K562 (cell line): ENCODE results near the gene CRY2.

ENCODE experiments used
- FOXA1 ChIP-seq: fragments of 450-650 bp; IDR thresholded peaks from 2 replicates; pipeline ENCODE4 v1.6.1; 2016; ENCODE audit warnings: mild to moderate bottlenecking, borderline replicate concordance
- MAZ ChIP-seq, 2 experiments: fragments of 450-650 bp in 1 of 2; sonication (generic) in 1 of 2; formaldehyde crosslinking; IDR thresholded peaks in 1 of 2; conservative IDR thresholded peaks in 1 of 2; 2 replicates each; pipeline versions ENCODE4 v1.4.0 to v1.5.0; 2020; ENCODE audit warnings: mild to moderate bottlenecking in 1 of 2, missing genetic modification reagents in 1 of 2
- PTBP1 ChIP-seq: fragments of 200-400 bp; formaldehyde crosslinking; IDR thresholded peaks from 2 replicates; pipeline ENCODE4 v1.6.1; 2017; ENCODE audit warnings: low read depth, low read length
- RAD51 ChIP-seq: fragments of 450-650 bp; IDR thresholded peaks from 2 replicates; pipeline ENCODE4 v1.7.1; 2016; ENCODE audit warnings: low read depth, mild to moderate bottlenecking, borderline replicate concordance
- ZNF445 ChIP-seq: fragments of 250-450 bp; sonication (Bioruptor Pico); IDR thresholded peaks from 2 replicates; pipeline ENCODE4 v1.4.0; 2020; ENCODE audit warnings: low read depth, mild to moderate bottlenecking, moderate library complexity
- ZNF76 ChIP-seq: fragments of 250-450 bp; sonication (Bioruptor Pico); IDR thresholded peaks from 2 replicates; pipeline ENCODE4 v1.4.0; 2020; ENCODE audit warnings: mild to moderate bottlenecking, moderate library complexity, borderline replicate concordance
- TF ChIP-seq, protein P1 (sequence below), 2 experiments: fragments of 450-650 bp in 1 of 2; sonication (generic) in 1 of 2; formaldehyde crosslinking in 1 of 2; IDR thresholded peaks in 1 of 2; conservative IDR thresholded peaks in 1 of 2; 2 replicates each; pipeline versions ENCODE4 v1.6.1 to v1.8.1; 2016 to 2023; ENCODE audit warnings: mild to moderate bottlenecking in 2 of 2, moderate library complexity in 2 of 2, inconsistent platforms in 1 of 2, missing genetic modification reagents in 1 of 2
- TF ChIP-seq, protein P2 (sequence below): sonication (generic); formaldehyde crosslinking; IDR thresholded peaks from 2 replicates; pipeline ENCODE4 v1.8.1; 2022; ENCODE audit warnings: missing genetic modification reagents

DNA sequence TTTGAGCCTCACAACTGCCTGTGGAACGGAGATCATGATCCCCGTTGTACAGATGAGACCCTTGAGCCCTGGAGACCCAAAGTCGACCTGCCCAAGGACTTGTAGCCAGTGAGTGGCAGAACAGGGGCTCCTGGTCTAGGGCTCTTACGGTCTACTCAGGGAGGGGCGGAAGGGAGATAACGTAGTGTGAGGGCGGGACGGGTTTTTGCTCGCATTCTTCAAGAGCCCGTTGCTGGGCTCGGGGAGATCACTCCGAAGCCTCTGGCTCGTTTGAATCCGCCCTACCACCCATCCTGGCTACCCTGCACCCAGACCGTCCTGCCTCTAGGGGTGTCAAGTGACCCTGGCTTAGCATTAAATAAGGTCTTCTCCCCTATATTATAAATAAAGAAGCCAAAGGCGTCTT, 639 bp downstream of the CRY2 start:
- TF ChIP-seq, protein P1, sequence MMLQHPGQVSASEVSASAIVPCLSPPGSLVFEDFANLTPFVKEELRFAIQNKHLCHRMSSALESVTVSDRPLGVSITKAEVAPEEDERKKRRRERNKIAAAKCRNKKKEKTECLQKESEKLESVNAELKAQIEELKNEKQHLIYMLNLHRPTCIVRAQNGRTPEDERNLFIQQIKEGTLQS (IDR thresholded peaks at IDR 0.05): no peak
- TF ChIP-seq, protein P1 (CRISPR knock-in tag; conservative IDR thresholded peaks at IDR 0.05): no peak
- TF ChIP-seq FOXA1: no peak
- no peak for TF ChIP-seq RAD51
- no peak for TF ChIP-seq MAZ (CRISPR knock-in tag; conservative IDR thresholded peaks at IDR 0.05 in 1 of 2, IDR thresholded peaks at IDR 0.05 in 1 of 2)
- TF ChIP-seq, protein P2, sequence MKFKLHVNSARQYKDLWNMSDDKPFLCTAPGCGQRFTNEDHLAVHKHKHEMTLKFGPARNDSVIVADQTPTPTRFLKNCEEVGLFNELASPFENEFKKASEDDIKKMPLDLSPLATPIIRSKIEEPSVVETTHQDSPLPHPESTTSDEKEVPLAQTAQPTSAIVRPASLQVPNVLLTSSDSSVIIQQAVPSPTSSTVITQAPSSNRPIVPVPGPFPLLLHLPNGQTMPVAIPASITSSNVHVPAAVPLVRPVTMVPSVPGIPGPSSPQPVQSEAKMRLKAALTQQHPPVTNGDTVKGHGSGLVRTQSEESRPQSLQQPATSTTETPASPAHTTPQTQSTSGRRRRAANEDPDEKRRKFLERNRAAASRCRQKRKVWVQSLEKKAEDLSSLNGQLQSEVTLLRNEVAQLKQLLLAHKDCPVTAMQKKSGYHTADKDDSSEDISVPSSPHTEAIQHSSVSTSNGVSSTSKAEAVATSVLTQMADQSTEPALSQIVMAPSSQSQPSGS (CRISPR knock-in tag): no peak
- no peak for TF ChIP-seq ZNF76 (CRISPR knock-in tag)
- no peak for TF ChIP-seq ZNF445 (CRISPR knock-in tag)
- TF ChIP-seq PTBP1: no peak
